ENCODE measurements around the gene RNF175.

The RNF175 gene

GRCh38 chr4:153789741-153790499, 30.1 kb upstream of the RNF175 start:
- Histone ChIP-seq H3K4me3 (ENCODE audit: control insufficient read depth in 1 of 7, extremely low read depth in 1 of 7, insufficient read depth in 4 of 7, low read depth in 2 of 7, low read length in 6 of 7) (peak overlapping the region in 2 of 7 experiments; percentile 13 to 50), H3K27me3 (replicated peaks in 2 of 5; ENCODE audit: control insufficient read depth in 4 of 5, insufficient read depth in 5 of 5, low read length in 4 of 5) (peaks cover 18 to 95% (median 58%) of the 10 kb centered on the region in 5 experiments), H3K27ac (ENCODE audit: insufficient read depth in 1 of 2, low read depth in 1 of 2, low read length in 2 of 2, poor library complexity in 1 of 2, severe bottlenecking in 2 of 2) (no peak overlapping the region), H3K4me1 (ENCODE audit: control extremely low read depth in 1 of 4, control insufficient read depth in 4 of 4, insufficient read depth in 4 of 4, low read length in 3 of 4) (peaks cover 0 to 44% (median 30%) of the 10 kb centered on the region in 4 experiments), H3K36me3 (ENCODE audit: control insufficient read depth in 4 of 4, insufficient read depth in 4 of 4, low read length in 3 of 4) (no peaks in the 10 kb centered on the region), H3K9me3 (ENCODE audit: control extremely low read depth in 1 of 5, control insufficient read depth in 4 of 5, insufficient read depth in 2 of 5, low read depth in 1 of 5, low read length in 4 of 5) (no peaks in the 10 kb centered on the region)
- DNase-seq = peak in 2 of 3 donors; percentile 42 to 43
- 11% methylated on average over 23 of the region's 28 CpGs for WGBS (ENCODE audit: insufficient coverage)
- CTCF ChIA-PET = interaction anchor here (1.6 to 1.9 kb wide), 2 partner anchors 9 to 13 kb away, joined by 3 to 12 read pairs; no protein-coding TSS in a partner anchor
- POLR2A ChIA-PET = no interaction called here

- ChIA-PET CTCF (no interaction called here), POLR2A (no interaction called here)
- H3K27ac ChIP-seq (ENCODE audit: insufficient read depth in 1 of 2, low read depth in 1 of 2, low read length in 2 of 2, poor library complexity in 1 of 2, severe bottlenecking in 2 of 2) = no peak within 1 kb of the TSS
- DNase-seq = peak in 2 of 3 donors; percentile 41 to 54
- H3K4me3 ChIP-seq (ENCODE audit: control insufficient read depth in 1 of 7, extremely low read depth in 1 of 7, insufficient read depth in 4 of 7, low read depth in 2 of 7, low read length in 6 of 7) = peak within 1 kb of the TSS in 4 of 7 experiments; percentile 16 to 46 (median 34)
- H3K4me1 ChIP-seq (ENCODE audit: control extremely low read depth in 1 of 4, control insufficient read depth in 4 of 4, insufficient read depth in 4 of 4, low read length in 3 of 4) = peaks cover 0 to 44% (median 30%) of the 10 kb centered on the region in 4 experiments
- H3K36me3 ChIP-seq (ENCODE audit: control insufficient read depth in 4 of 4, insufficient read depth in 4 of 4, low read length in 3 of 4) = no peaks in the 10 kb centered on the region
- 2% methylated on average over 72 of the region's 72 CpGs for WGBS (ENCODE audit: insufficient coverage)
- peaks cover 20 to 94% (median 61%) of the 10 kb centered on the region in 5 experiments for H3K27me3 ChIP-seq (replicated peaks in 2 of 5; ENCODE audit: control insufficient read depth in 4 of 5, insufficient read depth in 5 of 5, low read length in 4 of 5)
- H3K9me3 ChIP-seq (ENCODE audit: control extremely low read depth in 1 of 5, control insufficient read depth in 4 of 5, insufficient read depth in 2 of 5, low read depth in 1 of 5, low read length in 4 of 5) = no peaks in the 10 kb centered on the region
Measured at GRCh38 chr4:153788413-153789276, 28.8 kb upstream of the RNF175 start, which contains the start of gene SFRP2. SFRP2 (minus strand) TSS chr4:153789083; CDS start chr4:153788835, 248 bp downstream.

- WGBS (ENCODE audit: insufficient coverage) = 4% methylated on average over 10 of the region's 15 CpGs
- peaks cover 0 to 44% (median 30%) of the 10 kb centered on the region in 4 experiments for H3K4me1 ChIP-seq (ENCODE audit: control extremely low read depth in 1 of 4, control insufficient read depth in 4 of 4, insufficient read depth in 4 of 4, low read length in 3 of 4)
- no peaks in the 10 kb centered on the region for H3K9me3 ChIP-seq (ENCODE audit: control extremely low read depth in 1 of 5, control insufficient read depth in 4 of 5, insufficient read depth in 2 of 5, low read depth in 1 of 5, low read length in 4 of 5)
- no peaks in the 10 kb centered on the region for H3K36me3 ChIP-seq (ENCODE audit: control insufficient read depth in 4 of 4, insufficient read depth in 4 of 4, low read length in 3 of 4)
- peak overlapping the region in 1 of 7 experiments; percentile 35 for H3K4me3 ChIP-seq (ENCODE audit: control insufficient read depth in 1 of 7, extremely low read depth in 1 of 7, insufficient read depth in 4 of 7, low read depth in 2 of 7, low read length in 6 of 7)
- H3K27ac ChIP-seq (ENCODE audit: insufficient read depth in 1 of 2, low read depth in 1 of 2, low read length in 2 of 2, poor library complexity in 1 of 2, severe bottlenecking in 2 of 2) = no peak overlapping the region
- peak in 1 of 3 donors; percentile 24 for DNase-seq
- CTCF ChIA-PET = interaction anchor here (1.5 kb wide), 1 partner anchor 11 kb away, joined by 3 read pairs; no protein-coding TSS in a partner anchor
- H3K27me3 ChIP-seq (replicated peaks in 2 of 5; ENCODE audit: control insufficient read depth in 4 of 5, insufficient read depth in 5 of 5, low read length in 4 of 5) = peaks cover 23 to 92% (median 60%) of the 10 kb centered on the region in 5 experiments
- POLR2A ChIA-PET = no interaction called here
Measured at GRCh38 chr4:153788051-153788412, 28.2 kb upstream of the RNF175 start.

GRCh38 chr4:153787575-153787974, 27.8 kb upstream of the RNF175 start:
- Histone ChIP-seq H3K36me3 (ENCODE audit: control insufficient read depth in 4 of 4, insufficient read depth in 4 of 4, low read length in 3 of 4) (no peaks in the 10 kb centered on the region), H3K27me3 (replicated peaks in 2 of 5; ENCODE audit: control insufficient read depth in 4 of 5, insufficient read depth in 5 of 5, low read length in 4 of 5) (peaks cover 23 to 91% (median 63%) of the 10 kb centered on the region in 5 experiments), H3K4me3 (ENCODE audit: control insufficient read depth in 1 of 7, extremely low read depth in 1 of 7, insufficient read depth in 4 of 7, low read depth in 2 of 7, low read length in 6 of 7) (no peak overlapping the region), H3K9me3 (ENCODE audit: control extremely low read depth in 1 of 5, control insufficient read depth in 4 of 5, insufficient read depth in 2 of 5, low read depth in 1 of 5, low read length in 4 of 5) (no peaks in the 10 kb centered on the region), H3K27ac (ENCODE audit: insufficient read depth in 1 of 2, low read depth in 1 of 2, low read length in 2 of 2, poor library complexity in 1 of 2, severe bottlenecking in 2 of 2) (no peak overlapping the region), H3K4me1 (ENCODE audit: control extremely low read depth in 1 of 4, control insufficient read depth in 4 of 4, insufficient read depth in 4 of 4, low read length in 3 of 4) (peaks cover 0 to 41% (median 27%) of the 10 kb centered on the region in 4 experiments)
- no peak for DNase-seq
- ChIA-PET CTCF (interaction anchor here (0.9 to 1.5 kb wide), 2 partner anchors 10 to 15 kb away, joined by 3 read pairs; no protein-coding TSS in a partner anchor), POLR2A (no interaction called here)
- WGBS (ENCODE audit: insufficient coverage) = 6% methylated on average over 3 of the region's 5 CpGs

GRCh38 chr4:153787061-153787560, 27.3 kb upstream of the RNF175 start:
- DNase-seq = no peak
- Histone ChIP-seq H3K27ac (ENCODE audit: insufficient read depth in 1 of 2, low read depth in 1 of 2, low read length in 2 of 2, poor library complexity in 1 of 2, severe bottlenecking in 2 of 2) (no peak overlapping the region), H3K9me3 (ENCODE audit: control extremely low read depth in 1 of 5, control insufficient read depth in 4 of 5, insufficient read depth in 2 of 5, low read depth in 1 of 5, low read length in 4 of 5) (no peaks in the 10 kb centered on the region), H3K4me1 (ENCODE audit: control extremely low read depth in 1 of 4, control insufficient read depth in 4 of 4, insufficient read depth in 4 of 4, low read length in 3 of 4) (peaks cover 0 to 37% (median 23%) of the 10 kb centered on the region in 4 experiments), H3K4me3 (ENCODE audit: control insufficient read depth in 1 of 7, extremely low read depth in 1 of 7, insufficient read depth in 4 of 7, low read depth in 2 of 7, low read length in 6 of 7) (no peak overlapping the region), H3K36me3 (ENCODE audit: control insufficient read depth in 4 of 4, insufficient read depth in 4 of 4, low read length in 3 of 4) (no peaks in the 10 kb centered on the region), H3K27me3 (replicated peaks in 2 of 5; ENCODE audit: control insufficient read depth in 4 of 5, insufficient read depth in 5 of 5, low read length in 4 of 5) (peaks cover 23 to 91% (median 63%) of the 10 kb centered on the region in 5 experiments)
- ChIA-PET POLR2A (no interaction called here), CTCF (interaction anchor here (0.8 to 1.5 kb wide), 3 partner anchors 8 to 16 kb away, joined by 3 to 4 read pairs (median 3); no protein-coding TSS in a partner anchor)
- WGBS (ENCODE audit: insufficient coverage) = no CpG with 5 or more reads among the region's 1 CpG

- H3K9me3 ChIP-seq (ENCODE audit: control extremely low read depth in 1 of 5, control insufficient read depth in 4 of 5, insufficient read depth in 2 of 5, low read depth in 1 of 5, low read length in 4 of 5) = no peaks in the 10 kb centered on the region
- H3K36me3 ChIP-seq (ENCODE audit: control insufficient read depth in 4 of 4, insufficient read depth in 4 of 4, low read length in 3 of 4) = no peaks in the 10 kb centered on the region
- no CpG with 5 or more reads among the region's 3 CpGs for WGBS (ENCODE audit: insufficient coverage)
- H3K4me3 ChIP-seq (ENCODE audit: control insufficient read depth in 1 of 7, extremely low read depth in 1 of 7, insufficient read depth in 4 of 7, low read depth in 2 of 7, low read length in 6 of 7) = no peak overlapping the region
- peak in 2 of 3 donors; percentile 44 to 48 for DNase-seq
- peaks cover 23 to 91% (median 57%) of the 10 kb centered on the region in 5 experiments for H3K27me3 ChIP-seq (replicated peaks in 2 of 5; ENCODE audit: control insufficient read depth in 4 of 5, insufficient read depth in 5 of 5, low read length in 4 of 5)
- peaks cover 0 to 28% (median 18%) of the 10 kb centered on the region in 4 experiments for H3K4me1 ChIP-seq (ENCODE audit: control extremely low read depth in 1 of 4, control insufficient read depth in 4 of 4, insufficient read depth in 4 of 4, low read length in 3 of 4)
- POLR2A ChIA-PET = no interaction called here
- no peak overlapping the region for H3K27ac ChIP-seq (ENCODE audit: insufficient read depth in 1 of 2, low read depth in 1 of 2, low read length in 2 of 2, poor library complexity in 1 of 2, severe bottlenecking in 2 of 2)
- CTCF ChIA-PET = interaction anchor here (0.7 to 1.5 kb wide), 8 partner anchors 9 to 721 kb away, joined by 3 to 4 read pairs (median 3); no protein-coding TSS in a partner anchor
Measured at GRCh38 chr4:153785910-153786721, 26.3 kb upstream of the RNF175 start.
